H1 (cell line): Measurements from ENCODE around the gene CDKN2B. TPM values are rescaled to one million over a fixed set of nuclear protein-coding genes. Genes with fewer than 3 reads are reported as not detected.

Experiments
- CTCF ChIA-PET: fragments of 300-600 bp; sonication (Branson Sonifier 250); formaldehyde crosslinking; loops from one replicate; lab custom pipeline; 2021; ENCODE audit not compliant: partially characterized antibody; lab: Charles Lee
- POLR2A ChIA-PET: fragments of 300-600 bp; sonication (Branson Sonifier 250); formaldehyde crosslinking; loops from one replicate; lab custom pipeline; 2021; ENCODE audit warnings: inconsistent platforms; ENCODE audit not compliant: partially characterized antibody; lab: Charles Lee
- DNase-seq, 2 experiments: peaks; one replicate each; pipeline versions ENCODE4 v3.0.0 to v3.0.0-alpha.2; 2010 to 2022; ENCODE audit warnings: low spot score in 2 of 2, low read depth in 1 of 2, mixed read lengths in 1 of 2
- FAIRE-seq: peaks from 2 replicates; lab custom pipeline; 2011; peaks lifted over from hg19 to GRCh38; lab: Jason Lieb, UNC
- H2AFZ ChIP-seq: 2 replicates; pipeline ENCODE4 v1.8.1; 2012; ENCODE audit warnings: low read length, inconsistent platforms
- H2AK5ac ChIP-seq: 2 replicates; pipeline ENCODE4 v1.6.1; 2013; ENCODE audit warnings: low read depth, low read length
- H2BK120ac ChIP-seq: replicated peaks from 2 replicates; pipeline ENCODE3; 2013; ENCODE audit warnings: low read depth, low read length, inconsistent platforms
- H2BK12ac ChIP-seq: 2 replicates; pipeline ENCODE4 v1.6.1; 2013; ENCODE audit warnings: low read depth, low read length
- H2BK15ac ChIP-seq: 2 replicates; pipeline ENCODE4 v1.6.1; 2013; ENCODE audit warnings: low read length
- H2BK20ac ChIP-seq: 2 replicates; pipeline ENCODE4 v1.6.1; 2013; ENCODE audit warnings: low read length
- H2BK5ac ChIP-seq: 2 replicates; pipeline ENCODE4 v1.6.1; 2013; ENCODE audit warnings: low read depth, low read length
- H3K14ac ChIP-seq: 2 replicates; pipeline ENCODE4 v1.6.1; 2013; ENCODE audit warnings: inconsistent platforms; ENCODE audit not compliant: insufficient read length
- H3K18ac ChIP-seq: 2 replicates; pipeline ENCODE4 v1.6.1; 2013; ENCODE audit warnings: low read length; ENCODE audit errors: extremely low read depth
- H3K23ac ChIP-seq: 2 replicates; pipeline ENCODE4 v1.6.1; 2013; ENCODE audit warnings: inconsistent platforms; ENCODE audit not compliant: insufficient read length
- H3K23me2 ChIP-seq: 2 replicates; pipeline ENCODE4 v1.6.1; 2013; ENCODE audit warnings: low read depth, low read length
- H3K27ac ChIP-seq: 2 replicates; pipeline ENCODE4 v1.6.1; 2011; ENCODE audit warnings: low read depth, low read length, inconsistent platforms
- H3K27me3 ChIP-seq, 4 experiments: replicated peaks in 1 of 4; 1 replicate in 1 of 4; 2 replicates in 3 of 4; pipeline versions ENCODE4 v1.6.1 to v1.8.1; 2011 to 2013; ENCODE audit warnings: low read length in 3 of 4, mild to moderate bottlenecking in 3 of 4, inconsistent platforms in 2 of 4, mixed read lengths in 2 of 4, moderate library complexity in 1 of 4; ENCODE audit not compliant: control insufficient read depth in 3 of 4, insufficient read depth in 3 of 4; ENCODE audit errors: extremely low read depth in 1 of 4
- H3K36me3 ChIP-seq, 4 experiments: 2 replicates each; pipeline versions ENCODE4 v1.6.1 to v1.8.1; 2011 to 2013; ENCODE audit warnings: mild to moderate bottlenecking in 4 of 4, low read length in 3 of 4, moderate library complexity in 2 of 4, control low read depth in 1 of 4, inconsistent platforms in 1 of 4; ENCODE audit not compliant: insufficient read depth in 4 of 4, control insufficient read depth in 2 of 4
- H3K4ac ChIP-seq: replicated peaks from 2 replicates; pipeline ENCODE3; 2013; ENCODE audit warnings: low read length, low read depth, mixed read lengths, inconsistent platforms; ENCODE audit not compliant: insufficient read length
- H3K4me1 ChIP-seq, 4 experiments: replicated peaks in 1 of 4; 1 replicate in 1 of 4; 2 replicates in 3 of 4; pipeline versions ENCODE4 v1.6.1 to v1.8.1; 2011 to 2013; ENCODE audit warnings: low read length in 3 of 4, inconsistent platforms in 2 of 4, mixed read lengths in 1 of 4; ENCODE audit not compliant: insufficient read depth in 4 of 4, control insufficient read depth in 3 of 4
- H3K4me2 ChIP-seq, 2 experiments: 2 replicates each; pipeline versions ENCODE4 v1.6.1 to v1.8.1; 2011 to 2013; ENCODE audit warnings: low read depth in 2 of 2, low read length in 2 of 2, control low read depth in 1 of 2, inconsistent platforms in 1 of 2, mild to moderate bottlenecking in 1 of 2; ENCODE audit not compliant: insufficient read depth in 1 of 2
- H3K4me3 ChIP-seq, 4 experiments: fragments of 200-600, 300-600 bp in 1 of 4; sonication (generic), shearing (Covaris generic), sonication (Bioruptor Twin) in 1 of 4; 2 replicates each; pipeline versions ENCODE4 v1.5.1 to v1.8.1; 2011 to 2016; ENCODE audit warnings: low read length in 4 of 4, low read depth in 3 of 4, control low read depth in 2 of 4, inconsistent platforms in 2 of 4, mild to moderate bottlenecking in 2 of 4, mixed read lengths in 1 of 4, moderate library complexity in 1 of 4; ENCODE audit not compliant: insufficient read depth in 2 of 4; ENCODE audit errors: extremely low read depth in 1 of 4
- H3K56ac ChIP-seq: replicated peaks from 2 replicates; pipeline ENCODE3; 2013; ENCODE audit warnings: low read depth, mild to moderate bottlenecking, mixed read lengths, low read length, inconsistent platforms; ENCODE audit not compliant: insufficient read length
- H3K79me1 ChIP-seq: 2 replicates; pipeline ENCODE4 v1.6.1; 2013; ENCODE audit warnings: low read depth, low read length, control low read depth
- H3K79me2 ChIP-seq, 2 experiments: 2 replicates each; pipeline versions ENCODE4 v1.6.1 to v1.8.1; 2012 to 2013; ENCODE audit warnings: low read length in 2 of 2, mild to moderate bottlenecking in 2 of 2, inconsistent platforms in 1 of 2; ENCODE audit not compliant: insufficient read depth in 2 of 2, control insufficient read depth in 1 of 2
- H3K9ac ChIP-seq, 4 experiments: replicated peaks in 1 of 4; 1 replicate in 1 of 4; 2 replicates in 3 of 4; pipeline versions ENCODE4 v1.6.1 to v1.8.1; 2011 to 2013; ENCODE audit warnings: low read depth in 3 of 4, low read length in 3 of 4, control low read depth in 2 of 4, mild to moderate bottlenecking in 2 of 4, moderate library complexity in 2 of 4, inconsistent platforms in 1 of 4; ENCODE audit errors: extremely low read depth in 1 of 4
- H3K9me3 ChIP-seq, 2 experiments: 2 replicates each; pipeline versions ENCODE4 v1.6.1 to v1.8.1; 2012 to 2013; ENCODE audit warnings: mild to moderate bottlenecking in 2 of 2, moderate library complexity in 2 of 2, control low read depth in 1 of 2, inconsistent platforms in 1 of 2, low read depth in 1 of 2, low read length in 1 of 2, mixed read lengths in 1 of 2; ENCODE audit not compliant: insufficient read depth in 2 of 2
- H4K20me1 ChIP-seq, 2 experiments: replicated peaks in 1 of 2; 2 replicates each; pipeline versions ENCODE3 to v1.8.1; 2011 to 2013; ENCODE audit warnings: inconsistent platforms in 2 of 2, low read length in 2 of 2, mild to moderate bottlenecking in 1 of 2; ENCODE audit not compliant: insufficient read depth in 2 of 2, control insufficient read depth in 1 of 2
- H4K5ac ChIP-seq: 2 replicates; pipeline ENCODE4 v1.6.1; 2013; ENCODE audit warnings: low read length, low read depth, mixed read lengths, inconsistent platforms; ENCODE audit not compliant: insufficient read length
- H4K8ac ChIP-seq: 2 replicates; pipeline ENCODE4 v1.8.0; 2013; ENCODE audit warnings: mild to moderate bottlenecking, moderate library complexity, low read length, inconsistent platforms; ENCODE audit not compliant: insufficient read depth; ENCODE audit errors: extremely low read depth
- H4K91ac ChIP-seq: replicated peaks from 2 replicates; pipeline ENCODE3; 2013; ENCODE audit warnings: low read length, mixed read lengths, inconsistent platforms; ENCODE audit not compliant: insufficient read length
- BRCA1 ChIP-seq: IDR thresholded peaks from 2 replicates; pipeline ENCODE4 v1.6.1; 2012; ENCODE audit warnings: low read depth, low read length, improper control_type of control experiment
- CHD2 ChIP-seq: IDR thresholded peaks from 2 replicates; pipeline ENCODE4 v1.6.1; 2012; ENCODE audit warnings: low read length, improper control_type of control experiment
- GTF2F1 ChIP-seq: IDR thresholded peaks from 2 replicates; pipeline ENCODE4 v1.6.1; 2012; ENCODE audit warnings: low read depth, low read length, improper control_type of control experiment, borderline replicate concordance
- JUND ChIP-seq: IDR thresholded peaks from 2 replicates; pipeline ENCODE4 v1.6.1; 2011; ENCODE audit warnings: mild to moderate bottlenecking, improper control_type of control experiment, low read length
- MAFK ChIP-seq: IDR thresholded peaks from 2 replicates; pipeline ENCODE4 v1.6.1; 2012; ENCODE audit warnings: low read depth, mild to moderate bottlenecking, improper control_type of control experiment, low read length
- RFX5 ChIP-seq: IDR thresholded peaks from 2 replicates; pipeline ENCODE4 v1.6.1; 2011; ENCODE audit warnings: low read depth, low read length, improper control_type of control experiment, borderline replicate concordance
- RNF2 ChIP-seq: fragments of 200-900, 300-1000 bp; sonication (generic); IDR thresholded peaks from 2 replicates; pipeline ENCODE4 v1.7.1; 2016; ENCODE audit warnings: borderline replicate concordance, low read depth, mild to moderate bottlenecking, antibody characterized with exemption, low read length; ENCODE audit not compliant: poor library complexity, severe bottlenecking; ENCODE audit errors: missing control alignments
- SIRT6 ChIP-seq: IDR thresholded peaks from one replicate; pipeline ENCODE4 v1.7.1; 2012; ENCODE audit warnings: low read length, inconsistent platforms
- SP4 ChIP-seq: IDR thresholded peaks from 2 replicates; pipeline ENCODE4 v1.6.1; 2012; ENCODE audit warnings: low read length, inconsistent platforms
- SRF ChIP-seq: IDR thresholded peaks from 2 replicates; pipeline ENCODE4 v1.6.1; 2011; ENCODE audit warnings: mild to moderate bottlenecking, low read depth, low read length, moderate library complexity
- TBP ChIP-seq: IDR thresholded peaks from 2 replicates; pipeline ENCODE4 v1.6.1; 2011; ENCODE audit warnings: low read depth, low read length, improper control_type of control experiment
- TEAD4 ChIP-seq: IDR thresholded peaks from 2 replicates; pipeline ENCODE4 v1.6.1; 2012; ENCODE audit warnings: low read depth, low read length, inconsistent platforms, mixed read lengths
- USF2 ChIP-seq: IDR thresholded peaks from 2 replicates; pipeline ENCODE4 v1.6.1; 2011; ENCODE audit warnings: low read length, improper control_type of control experiment
- WGBS, 2 experiments: shearing (Covaris generic) in 1 of 2; methylation state at CpG; one replicate each; pipeline versions ENCODE4 v1.1.6 to v1.1.7; 2013 to 2015; ENCODE audit warnings: low lambda C conversion rate in 2 of 2, mixed read lengths in 2 of 2, inconsistent platforms in 1 of 2, low coverage in 1 of 2, missing lambda C conversion rate in 1 of 2; ENCODE audit not compliant: insufficient replicate concordance in 2 of 2, insufficient coverage in 1 of 2, insufficient read length in 1 of 2; ENCODE audit errors: extremely low coverage in 1 of 2, missing lambda C conversion rate in 1 of 2; 5-methylcytosine and 5-hydroxymethylcytosine counted together
- polyA plus RNA-seq, 7 experiments: library from polyadenylated mRNA; depleted of rRNA in 3 of 7; stranded (reverse) in 5 of 7; unstranded in 2 of 7; fragments of >200 nt in 5 of 7; fragments of 200-250 nt in 2 of 7; gene quantifications; 1 replicate in 5 of 7; 2 replicates in 1 of 7; 4 replicates in 1 of 7; pipeline versions ENCODE4 v1.2.1 to v1.2.3, GENCODE V29; 2011 to 2013; ENCODE audit warnings: missing spikeins in 2 of 7, mixed read lengths in 2 of 7
- total RNA-seq: library from RNA; stranded (reverse); fragmentation: NEBNext Ultra II Directional; extraction: Animal tissue kit (Norgen Biotek cat#: 25700); gene quantifications from 2 replicates; pipeline ENCODE4 v1.2.1, GENCODE V29; 2021

Gene CDKN2B
- total and polyA plus RNA-seq, 2 of the 8 experiments (the other 6 are each of a cell fraction or from before 2014, with no cell fraction given) = 0.20 to 0.88 TPM

GRCh38 chr9:21967702-21968101 is 41.4 kb downstream of the CDKN2B start:
- Histone ChIP-seq H3K79me1 (no peaks in the 10 kb centered on the region), H3K4me2 (peak overlapping the region in 1 of 2 experiments; percentile 64; a peak in 1 of 4 replicates), H2BK5ac (no peak overlapping the region), H3K56ac (no peak overlapping the region), H3K79me2 (no peaks in the 10 kb centered on the region), H2BK12ac (no peak overlapping the region), H3K9me3 (0 out of 4 replicates have a peak, but pooled peaks cover 0 to 3% of the 10 kb centered on the region in 2 experiments), H3K4me3 (0 out of 8 replicates have a peak overlapping the region, but pooled peaks of 1 of the 4 experiments have one; percentile 24), H3K27ac (no peak overlapping the region), H3K36me3 (peaks cover 0 to 8% (median 0%) of the 10 kb centered on the region in 4 experiments; a peak in 2 of 8 replicates), H3K23ac (no peak overlapping the region), H2BK15ac (no peak overlapping the region), H3K23me2 (no peaks in the 10 kb centered on the region; the same call in 1 of the 2 replicates), H4K20me1 (peaks cover 14 to 35% of the 10 kb centered on the region in 2 experiments), H3K18ac (no peak overlapping the region), H4K91ac (no peak overlapping the region), H2BK20ac (no peak overlapping the region), H3K27me3 (peaks cover 78 to 99% (median 89%) of the 10 kb centered on the region in 4 experiments), H3K14ac (no peak overlapping the region), H3K9ac (no peak overlapping the region), H2AK5ac (no peak overlapping the region), H2AFZ (no peak overlapping the region), H3K4ac (no peak overlapping the region), H3K4me1 (peaks cover 7 to 25% (median 14%) of the 10 kb centered on the region in 4 experiments), H2BK120ac (no peak overlapping the region), H4K5ac (no peak overlapping the region), H4K8ac (peak overlapping the region; percentile 76; the same call in 1 of the 2 replicates)
- DNase-seq = no peak
- ChIA-PET POLR2A (interaction anchor here (1.2 kb wide), 1 partner anchor 127 kb away, joined by 3 read pairs; no protein-coding TSS in a partner anchor), CTCF (interaction anchor here (0.7 to 7.4 kb wide), 6 partner anchors 13 to 150 kb away, joined by 3 to 57 read pairs (median 4); partner anchors contain the start of gene CDKN2B)
- FAIRE-seq = no peak
- WGBS, 2 experiments = 14% methylated on average over 10 of the region's 10 CpGs; no CpG with 5 or more reads in 1 of the 2 experiments
- TF ChIP-seq SIRT6 = no peak
- TF ChIP-seq BRCA1 = no peak
- TF ChIP-seq TEAD4 = no peak
- no peak for TF ChIP-seq CHD2
- TF ChIP-seq MAFK = no peak
- TF ChIP-seq SRF = no peak
- TF ChIP-seq SP4 = no peak
- no peak for TF ChIP-seq GTF2F1
- no peak for TF ChIP-seq RFX5
- TF ChIP-seq JUND = no peak
- TF ChIP-seq TBP = no peak
- no peak for TF ChIP-seq RNF2
- TF ChIP-seq USF2 = no peak
